Measurements from ENCODE around the gene ADGRV1.

ADGRV1 gene

GRCh38 chr5:90601468-90601867 lies 42.9 kb downstream of the ADGRV1 start:
- no peaks in the 10 kb centered on the region for H3K79me2 ChIP-seq (ENCODE audit: insufficient read depth, low read length)
- H3K4me3 ChIP-seq (ENCODE audit: low read length, poor library complexity, severe bottlenecking): no peak overlapping the region
- no peaks in the 10 kb centered on the region for H3K36me3 ChIP-seq (ENCODE audit: insufficient read depth, low read length)
- TF ChIP-seq EZH2phosphoT487 (IDR thresholded peaks at IDR 0.05; ENCODE audit: borderline replicate concordance): no peak
- TF ChIP-seq, protein P1, sequence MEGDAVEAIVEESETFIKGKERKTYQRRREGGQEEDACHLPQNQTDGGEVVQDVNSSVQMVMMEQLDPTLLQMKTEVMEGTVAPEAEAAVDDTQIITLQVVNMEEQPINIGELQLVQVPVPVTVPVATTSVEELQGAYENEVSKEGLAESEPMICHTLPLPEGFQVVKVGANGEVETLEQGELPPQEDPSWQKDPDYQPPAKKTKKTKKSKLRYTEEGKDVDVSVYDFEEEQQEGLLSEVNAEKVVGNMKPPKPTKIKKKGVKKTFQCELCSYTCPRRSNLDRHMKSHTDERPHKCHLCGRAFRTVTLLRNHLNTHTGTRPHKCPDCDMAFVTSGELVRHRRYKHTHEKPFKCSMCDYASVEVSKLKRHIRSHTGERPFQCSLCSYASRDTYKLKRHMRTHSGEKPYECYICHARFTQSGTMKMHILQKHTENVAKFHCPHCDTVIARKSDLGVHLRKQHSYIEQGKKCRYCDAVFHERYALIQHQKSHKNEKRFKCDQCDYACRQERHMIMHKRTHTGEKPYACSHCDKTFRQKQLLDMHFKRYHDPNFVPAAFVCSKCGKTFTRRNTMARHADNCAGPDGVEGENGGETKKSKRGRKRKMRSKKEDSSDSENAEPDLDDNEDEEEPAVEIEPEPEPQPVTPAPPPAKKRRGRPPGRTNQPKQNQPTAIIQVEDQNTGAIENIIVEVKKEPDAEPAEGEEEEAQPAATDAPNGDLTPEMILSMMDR (conservative IDR thresholded peaks at IDR 0.05; ENCODE audit: low read length): no peak
- H3F3A ChIP-seq (ENCODE audit: low read depth): no peaks in the 10 kb centered on the region
- no peak overlapping the region for H3K4me2 ChIP-seq (ENCODE audit: low read depth, low read length, poor library complexity, severe bottlenecking)
- H4K20me1 ChIP-seq (ENCODE audit: insufficient read depth, low read length, poor library complexity, severe bottlenecking): no peaks in the 10 kb centered on the region
- H3K9ac ChIP-seq (ENCODE audit: low read depth, low read length, poor library complexity, severe bottlenecking): no peak overlapping the region
- peaks cover 5% of the 10 kb centered on the region for H3K4me1 ChIP-seq (ENCODE audit: insufficient read depth, low read length, poor library complexity, severe bottlenecking)
- H3K9me3 ChIP-seq (ENCODE audit: insufficient read depth, low read depth, low read length): no peaks in the 10 kb centered on the region
- H2AFZ ChIP-seq (ENCODE audit: low read length): no peak overlapping the region
- H3K27me3 ChIP-seq (ENCODE audit: insufficient read depth, low read length, poor library complexity, severe bottlenecking): no peaks in the 10 kb centered on the region
- H3K9me2 ChIP-seq (replicated peaks; ENCODE audit: low read depth, low read length): no peaks in the 10 kb centered on the region

- Histone ChIP-seq H3K36me3 (ENCODE audit: insufficient read depth, low read length) (no peaks in the 10 kb centered on the region), H4K20me1 (ENCODE audit: insufficient read depth, low read length, poor library complexity, severe bottlenecking) (no peaks in the 10 kb centered on the region), H3K9me2 (replicated peaks; ENCODE audit: low read depth, low read length) (no peaks in the 10 kb centered on the region), H3K4me1 (ENCODE audit: insufficient read depth, low read length, poor library complexity, severe bottlenecking) (peaks cover 5% of the 10 kb centered on the region), H3K79me2 (ENCODE audit: insufficient read depth, low read length) (no peaks in the 10 kb centered on the region), H3K9me3 (ENCODE audit: insufficient read depth, low read depth, low read length) (no peaks in the 10 kb centered on the region), H2AFZ (ENCODE audit: low read length) (no peak overlapping the region), H3K27me3 (ENCODE audit: insufficient read depth, low read length, poor library complexity, severe bottlenecking) (no peaks in the 10 kb centered on the region), H3K4me2 (ENCODE audit: low read depth, low read length, poor library complexity, severe bottlenecking) (no peak overlapping the region), H3F3A (ENCODE audit: low read depth) (no peaks in the 10 kb centered on the region), H3K9ac (ENCODE audit: low read depth, low read length, poor library complexity, severe bottlenecking) (no peak overlapping the region), H3K4me3 (ENCODE audit: low read length, poor library complexity, severe bottlenecking) (no peak overlapping the region)
- TF ChIP-seq, protein P1 (conservative IDR thresholded peaks at IDR 0.05; ENCODE audit: low read length): no peak
- no peak for TF ChIP-seq EZH2phosphoT487 (IDR thresholded peaks at IDR 0.05; ENCODE audit: borderline replicate concordance)
Measured at GRCh38 chr5:90602681-90603080, 44.1 kb downstream of the ADGRV1 start.

GRCh38 chr5:90606539-90606938 lies 47.9 kb downstream of the ADGRV1 start:
- H3K9me3 ChIP-seq (ENCODE audit: insufficient read depth, low read depth, low read length): no peaks in the 10 kb centered on the region
- peaks cover 5% of the 10 kb centered on the region for H3K4me1 ChIP-seq (ENCODE audit: insufficient read depth, low read length, poor library complexity, severe bottlenecking)
- H4K20me1 ChIP-seq (ENCODE audit: insufficient read depth, low read length, poor library complexity, severe bottlenecking): no peaks in the 10 kb centered on the region
- TF ChIP-seq, protein P1 (conservative IDR thresholded peaks at IDR 0.05; ENCODE audit: low read length): peak; percentile 55
- TF ChIP-seq EZH2phosphoT487 (IDR thresholded peaks at IDR 0.05; ENCODE audit: borderline replicate concordance): no peak
- no peak overlapping the region for H3K9ac ChIP-seq (ENCODE audit: low read depth, low read length, poor library complexity, severe bottlenecking)
- no peaks in the 10 kb centered on the region for H3F3A ChIP-seq (ENCODE audit: low read depth)
- H3K79me2 ChIP-seq (ENCODE audit: insufficient read depth, low read length): no peaks in the 10 kb centered on the region
- 0 out of 2 replicates have a peak overlapping the region, but pooled peaks have one; percentile 36 for H2AFZ ChIP-seq (ENCODE audit: low read length)
- H3K4me2 ChIP-seq (ENCODE audit: low read depth, low read length, poor library complexity, severe bottlenecking): no peak overlapping the region
- H3K4me3 ChIP-seq (ENCODE audit: low read length, poor library complexity, severe bottlenecking): no peak overlapping the region
- no peaks in the 10 kb centered on the region for H3K9me2 ChIP-seq (replicated peaks; ENCODE audit: low read depth, low read length)
- H3K27me3 ChIP-seq (ENCODE audit: insufficient read depth, low read length, poor library complexity, severe bottlenecking): no peaks in the 10 kb centered on the region
- no peaks in the 10 kb centered on the region for H3K36me3 ChIP-seq (ENCODE audit: insufficient read depth, low read length)

Data from Loucy (cell line).